ENCODE measurements around the gene JUN. TPM values are rescaled to one million over a fixed set of nuclear protein-coding genes. Genes with fewer than 3 reads are reported as not detected.
A peak's percentile ranks its signal among the peaks of the same experiment; 100 is the strongest.

JUN gene
- total RNA-seq, 1 donor from 2014 or later, result 160 TPM

DNA sequence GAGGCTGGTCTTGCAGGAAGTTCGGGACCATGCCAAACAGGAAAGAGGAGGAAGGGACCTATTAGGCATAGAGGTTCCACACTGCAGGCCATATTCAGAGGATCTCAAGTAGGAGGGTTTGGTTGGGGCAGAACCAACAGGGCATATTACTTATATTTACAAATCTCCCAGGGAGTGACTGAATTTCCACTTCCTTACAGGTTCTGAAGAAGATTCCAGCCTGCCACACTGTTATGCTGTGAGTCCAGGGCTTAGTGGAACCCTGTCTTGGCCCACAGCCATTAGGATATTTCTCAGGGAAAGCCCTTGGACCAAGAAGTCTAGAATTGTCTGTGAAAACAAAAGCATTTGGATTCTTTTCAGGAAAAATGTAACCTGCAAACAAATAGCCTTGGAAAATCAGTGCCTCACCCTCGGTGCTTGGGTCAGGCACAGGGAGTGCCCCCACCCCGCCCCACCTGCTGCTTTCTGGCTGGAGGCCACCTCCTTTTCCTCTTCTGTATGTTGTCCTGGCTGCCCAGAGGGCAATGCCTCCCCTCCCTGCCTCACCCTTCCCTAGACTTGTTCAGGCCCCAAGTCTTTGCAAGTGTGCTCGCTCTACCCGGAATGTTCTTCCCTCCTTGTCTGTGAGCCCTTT, 41.0 kb upstream of the JUN start:
- TF ChIP-seq, protein P1, sequence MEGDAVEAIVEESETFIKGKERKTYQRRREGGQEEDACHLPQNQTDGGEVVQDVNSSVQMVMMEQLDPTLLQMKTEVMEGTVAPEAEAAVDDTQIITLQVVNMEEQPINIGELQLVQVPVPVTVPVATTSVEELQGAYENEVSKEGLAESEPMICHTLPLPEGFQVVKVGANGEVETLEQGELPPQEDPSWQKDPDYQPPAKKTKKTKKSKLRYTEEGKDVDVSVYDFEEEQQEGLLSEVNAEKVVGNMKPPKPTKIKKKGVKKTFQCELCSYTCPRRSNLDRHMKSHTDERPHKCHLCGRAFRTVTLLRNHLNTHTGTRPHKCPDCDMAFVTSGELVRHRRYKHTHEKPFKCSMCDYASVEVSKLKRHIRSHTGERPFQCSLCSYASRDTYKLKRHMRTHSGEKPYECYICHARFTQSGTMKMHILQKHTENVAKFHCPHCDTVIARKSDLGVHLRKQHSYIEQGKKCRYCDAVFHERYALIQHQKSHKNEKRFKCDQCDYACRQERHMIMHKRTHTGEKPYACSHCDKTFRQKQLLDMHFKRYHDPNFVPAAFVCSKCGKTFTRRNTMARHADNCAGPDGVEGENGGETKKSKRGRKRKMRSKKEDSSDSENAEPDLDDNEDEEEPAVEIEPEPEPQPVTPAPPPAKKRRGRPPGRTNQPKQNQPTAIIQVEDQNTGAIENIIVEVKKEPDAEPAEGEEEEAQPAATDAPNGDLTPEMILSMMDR (conservative IDR thresholded peaks at IDR 0.05), result no peak
- DNase-seq (ENCODE audit: extremely low spot score, unreplicated experiment), result no peak
- H3K4me3 Mint-ChIP-seq, result no peak overlapping the region
- peaks cover 12% of the 10 kb centered on the region for H3K4me1 Mint-ChIP-seq (ENCODE audit: unreplicated experiment)
- no peaks in the 10 kb centered on the region for H3K27me3 Mint-ChIP-seq
- peaks cover 9% of the 10 kb centered on the region for H3K36me3 Mint-ChIP-seq
- H3K9me3 Mint-ChIP-seq, result peaks cover 24% of the 10 kb centered on the region
- H3K27ac Mint-ChIP-seq, result peak overlapping the region; percentile 62

DNA sequence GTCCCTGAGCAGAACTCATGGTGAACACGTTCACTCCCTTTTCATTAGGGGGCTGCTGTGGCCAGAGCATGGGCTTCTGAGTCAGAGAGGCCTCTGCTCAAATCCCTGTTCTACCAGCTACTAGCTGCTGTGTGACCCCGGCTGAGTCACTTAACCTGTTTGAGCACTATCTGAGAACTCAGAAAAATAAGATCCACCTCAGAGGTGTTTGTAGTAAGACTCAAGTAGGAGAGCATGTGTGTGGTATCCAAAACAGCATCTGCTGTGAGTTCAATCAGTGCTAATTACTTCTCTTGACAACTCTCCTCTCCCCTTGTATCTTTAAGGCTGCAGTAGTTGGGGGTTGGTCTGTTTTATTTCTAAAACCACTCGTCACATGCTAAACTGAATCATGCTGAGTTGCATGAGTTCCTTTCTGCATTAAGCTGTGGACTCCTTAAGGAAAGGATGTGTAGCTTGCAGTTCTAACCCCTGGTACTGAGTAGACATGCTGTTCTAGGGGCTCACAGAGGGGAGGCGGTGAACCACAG, 39.7 kb upstream of the JUN start:
- peaks cover 9% of the 10 kb centered on the region for H3K36me3 Mint-ChIP-seq
- H3K27me3 Mint-ChIP-seq, result no peaks in the 10 kb centered on the region
- DNase-seq (ENCODE audit: extremely low spot score, unreplicated experiment), result no peak
- TF ChIP-seq, protein P1 (conservative IDR thresholded peaks at IDR 0.05), result no peak
- H3K27ac Mint-ChIP-seq, result peak overlapping the region; percentile 62
- no peak overlapping the region for H3K4me3 Mint-ChIP-seq
- peaks cover 21% of the 10 kb centered on the region for H3K9me3 Mint-ChIP-seq
- peaks cover 24% of the 10 kb centered on the region for H3K4me1 Mint-ChIP-seq (ENCODE audit: unreplicated experiment)

DNA sequence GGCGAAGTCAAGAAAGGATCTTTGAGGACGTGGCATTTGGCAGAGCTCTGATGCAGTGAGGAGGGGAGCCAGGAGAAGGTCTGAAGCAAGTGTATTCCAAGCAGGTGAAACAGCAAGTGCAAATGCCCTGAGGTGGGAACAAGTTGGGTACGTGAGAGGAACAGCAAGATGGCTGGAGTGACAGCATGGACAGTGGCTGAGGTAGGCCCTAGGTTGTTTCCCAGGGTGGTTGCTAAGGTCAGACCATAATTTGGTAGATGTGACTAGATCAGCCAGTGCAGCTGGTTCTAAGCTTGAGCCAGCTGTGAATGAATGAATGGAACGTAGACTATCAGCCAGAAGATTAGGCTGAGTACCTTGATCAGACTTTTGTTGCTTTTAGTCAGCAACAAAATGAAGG, 37.5 kb upstream of the JUN start:
- peaks cover 35% of the 10 kb centered on the region for H3K4me1 Mint-ChIP-seq (ENCODE audit: unreplicated experiment)
- no peaks in the 10 kb centered on the region for H3K36me3 Mint-ChIP-seq
- no peak overlapping the region for H3K27ac Mint-ChIP-seq
- H3K27me3 Mint-ChIP-seq, result no peaks in the 10 kb centered on the region
- peaks cover 4% of the 10 kb centered on the region for H3K9me3 Mint-ChIP-seq
- TF ChIP-seq, protein P1 (conservative IDR thresholded peaks at IDR 0.05), result no peak
- DNase-seq (ENCODE audit: extremely low spot score, unreplicated experiment), result no peak
- no peak overlapping the region for H3K4me3 Mint-ChIP-seq

DNA sequence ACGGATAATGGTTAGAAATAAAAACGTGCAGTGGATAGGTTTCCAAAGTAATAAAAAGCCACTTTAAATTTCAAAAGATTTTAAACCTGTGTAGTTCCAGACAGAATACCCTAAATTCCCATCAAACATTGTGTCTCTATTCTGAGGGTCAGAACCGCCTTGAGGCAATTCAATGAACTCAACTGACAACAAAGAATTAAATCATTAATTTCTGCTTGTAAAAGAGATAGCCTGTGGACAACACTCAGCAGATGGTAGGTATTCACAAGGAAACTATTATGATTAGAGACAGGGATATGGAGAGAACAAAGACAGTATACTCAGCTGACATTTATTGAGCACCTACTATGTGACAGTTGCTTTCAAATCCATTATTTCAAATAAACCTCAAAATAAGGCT, 35.1 kb upstream of the JUN start:
- Mint-ChIP-seq H3K27me3 (no peaks in the 10 kb centered on the region), H3K9me3 (no peaks in the 10 kb centered on the region), H3K4me3 (no peak overlapping the region), H3K36me3 (no peaks in the 10 kb centered on the region), H3K4me1 (ENCODE audit: unreplicated experiment) (peaks cover 45% of the 10 kb centered on the region), H3K27ac (no peak overlapping the region)
- no peak for DNase-seq (ENCODE audit: extremely low spot score, unreplicated experiment)
- TF ChIP-seq, protein P1 (conservative IDR thresholded peaks at IDR 0.05), result no peak

DNA sequence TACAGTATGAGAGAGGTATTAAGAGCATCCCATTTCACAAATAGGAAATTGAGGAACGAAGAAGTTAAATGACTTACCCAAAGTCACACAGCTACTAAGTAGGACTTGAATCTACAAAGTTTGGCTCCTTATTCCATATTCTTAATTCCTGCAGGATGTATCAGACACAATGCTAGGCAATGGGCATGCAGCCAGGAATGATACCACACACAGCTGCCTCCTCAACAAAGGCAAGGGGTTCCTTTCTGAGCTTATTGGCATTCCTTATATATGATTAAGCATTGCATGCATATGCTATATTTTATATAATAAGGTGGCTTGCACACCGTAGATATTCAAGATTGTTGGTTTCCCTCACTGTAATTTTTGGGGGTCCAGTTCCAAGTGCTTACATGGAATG, 34.2 kb upstream of the JUN start:
- Mint-ChIP-seq H3K27ac (no peak overlapping the region), H3K27me3 (no peaks in the 10 kb centered on the region), H3K4me3 (no peak overlapping the region), H3K4me1 (ENCODE audit: unreplicated experiment) (peaks cover 44% of the 10 kb centered on the region), H3K36me3 (no peaks in the 10 kb centered on the region), H3K9me3 (no peaks in the 10 kb centered on the region)
- DNase-seq (ENCODE audit: extremely low spot score, unreplicated experiment), result no peak
- TF ChIP-seq, protein P1 (conservative IDR thresholded peaks at IDR 0.05), result no peak
